Subcutaneous adipose tissue (tissue), 4 donors: ENCODE results near the gene BCL2L2. TPM values are rescaled to one million over a fixed set of nuclear protein-coding genes. Genes with fewer than 3 reads are reported as not detected.

Experiments
- total RNA-seq, 4 donors: library from RNA; depleted of rRNA; stranded (reverse); fragments of >200 nt; gene quantifications; one replicate each; pipeline ENCODE4 v1.1.0, GENCODE V29; 2016
- TF ChIP-seq, protein P1 (sequence below): fragments of 450-650 bp; IDR thresholded peaks from one replicate; pipeline ENCODE4 v1.5.1; 2016; ENCODE audit warnings: low read depth, mild to moderate bottlenecking, control low read depth, antibody characterized with exemption, moderate library complexity

BCL2L2 gene
- total RNA-seq, 4 donors from 2014 or later = 32.1 to 75.9 (median 50.6) TPM

DNA sequence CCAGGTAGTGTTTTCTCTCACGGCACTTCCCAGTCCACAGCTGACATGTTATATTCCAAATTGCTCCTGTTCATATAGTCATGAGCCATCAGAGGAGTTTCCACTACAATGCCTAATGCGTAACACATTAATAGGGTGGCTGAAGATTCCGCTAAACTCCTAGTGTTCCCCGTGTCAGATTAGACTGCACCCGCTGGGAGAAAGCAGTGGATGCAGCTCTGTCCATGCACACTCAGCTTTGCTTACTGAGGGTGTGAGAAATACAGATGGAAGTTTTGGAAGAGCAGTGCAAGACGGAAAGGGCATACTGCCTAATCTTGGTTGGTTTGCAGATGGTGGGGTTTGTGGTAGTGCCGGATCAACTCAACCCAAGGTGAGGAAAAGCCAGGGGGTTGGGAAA, 9.5 kb upstream of the BCL2L2 start:
- TF ChIP-seq, protein P1, sequence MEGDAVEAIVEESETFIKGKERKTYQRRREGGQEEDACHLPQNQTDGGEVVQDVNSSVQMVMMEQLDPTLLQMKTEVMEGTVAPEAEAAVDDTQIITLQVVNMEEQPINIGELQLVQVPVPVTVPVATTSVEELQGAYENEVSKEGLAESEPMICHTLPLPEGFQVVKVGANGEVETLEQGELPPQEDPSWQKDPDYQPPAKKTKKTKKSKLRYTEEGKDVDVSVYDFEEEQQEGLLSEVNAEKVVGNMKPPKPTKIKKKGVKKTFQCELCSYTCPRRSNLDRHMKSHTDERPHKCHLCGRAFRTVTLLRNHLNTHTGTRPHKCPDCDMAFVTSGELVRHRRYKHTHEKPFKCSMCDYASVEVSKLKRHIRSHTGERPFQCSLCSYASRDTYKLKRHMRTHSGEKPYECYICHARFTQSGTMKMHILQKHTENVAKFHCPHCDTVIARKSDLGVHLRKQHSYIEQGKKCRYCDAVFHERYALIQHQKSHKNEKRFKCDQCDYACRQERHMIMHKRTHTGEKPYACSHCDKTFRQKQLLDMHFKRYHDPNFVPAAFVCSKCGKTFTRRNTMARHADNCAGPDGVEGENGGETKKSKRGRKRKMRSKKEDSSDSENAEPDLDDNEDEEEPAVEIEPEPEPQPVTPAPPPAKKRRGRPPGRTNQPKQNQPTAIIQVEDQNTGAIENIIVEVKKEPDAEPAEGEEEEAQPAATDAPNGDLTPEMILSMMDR = no peak

DNA sequence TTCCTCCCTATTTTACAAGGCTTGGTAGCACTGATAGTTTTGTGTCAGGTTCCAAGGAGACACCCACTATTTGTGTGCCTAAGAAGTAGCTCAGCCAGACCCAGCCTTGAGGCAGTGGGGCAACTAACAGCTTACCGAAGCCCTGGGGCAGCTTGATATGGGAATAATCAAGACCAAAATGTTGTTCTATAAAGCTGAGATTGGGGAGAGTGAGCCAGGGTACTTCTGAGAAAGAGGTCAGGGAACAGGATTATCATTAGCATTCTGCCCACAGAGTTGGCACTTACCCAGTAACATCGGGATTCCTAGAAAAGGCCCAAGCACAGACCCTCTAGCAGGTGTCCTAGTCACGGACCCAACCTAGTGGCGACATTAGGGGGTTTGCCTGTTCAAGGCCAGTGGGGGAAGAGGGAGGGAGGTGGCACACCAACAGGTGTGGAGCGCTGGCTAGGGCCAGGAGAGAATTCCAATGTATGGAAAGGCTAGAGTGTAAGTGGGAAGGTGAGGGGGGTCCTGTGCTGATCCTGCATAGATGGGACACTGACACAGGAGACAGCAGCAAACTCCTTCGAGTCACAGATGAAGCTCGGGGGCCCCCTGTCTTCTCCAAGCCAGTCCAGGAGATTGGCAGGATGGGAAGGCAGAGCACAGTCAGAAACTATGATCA, 8.9 kb upstream of the BCL2L2 start:
- TF ChIP-seq, protein P1 = no peak

- TF ChIP-seq, protein P1 = no peak
Measured at GRCh38 chr14:23299211-23299957, 7.2 kb upstream of the BCL2L2 start.

DNA sequence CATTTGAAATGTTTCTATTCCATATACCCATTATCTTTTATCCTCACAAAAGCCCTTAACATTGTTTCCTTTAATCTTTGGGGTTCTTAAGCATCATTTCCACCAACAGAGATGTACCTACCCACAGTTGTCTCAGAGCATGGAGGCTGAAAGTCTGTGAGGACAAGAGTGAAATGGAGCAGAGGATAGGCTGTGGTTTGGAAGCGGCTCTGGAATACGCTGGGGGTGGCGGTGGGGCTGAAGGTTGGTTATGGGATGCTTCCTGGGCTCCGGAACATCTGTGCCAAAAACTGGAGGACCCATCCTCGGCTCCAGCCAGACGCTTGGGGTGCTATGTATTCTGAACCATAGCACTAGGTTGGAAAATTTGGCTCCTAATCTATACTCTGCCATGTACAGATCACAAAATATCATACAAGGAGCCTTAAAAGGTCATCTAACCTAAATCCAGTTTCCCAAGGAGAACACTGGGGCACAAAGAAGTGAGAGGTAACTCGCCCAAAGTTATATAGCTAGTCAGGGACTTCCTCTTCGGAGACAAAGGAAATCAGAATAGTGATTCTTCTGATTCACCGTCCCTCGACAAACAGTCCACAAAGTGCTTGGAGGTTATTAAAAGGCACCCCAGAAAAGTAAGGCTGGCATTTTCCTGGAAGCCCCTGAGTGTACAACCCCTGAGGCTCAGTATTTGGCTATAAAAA, 6.5 kb upstream of the BCL2L2 start:
- TF ChIP-seq, protein P1 = no peak

DNA sequence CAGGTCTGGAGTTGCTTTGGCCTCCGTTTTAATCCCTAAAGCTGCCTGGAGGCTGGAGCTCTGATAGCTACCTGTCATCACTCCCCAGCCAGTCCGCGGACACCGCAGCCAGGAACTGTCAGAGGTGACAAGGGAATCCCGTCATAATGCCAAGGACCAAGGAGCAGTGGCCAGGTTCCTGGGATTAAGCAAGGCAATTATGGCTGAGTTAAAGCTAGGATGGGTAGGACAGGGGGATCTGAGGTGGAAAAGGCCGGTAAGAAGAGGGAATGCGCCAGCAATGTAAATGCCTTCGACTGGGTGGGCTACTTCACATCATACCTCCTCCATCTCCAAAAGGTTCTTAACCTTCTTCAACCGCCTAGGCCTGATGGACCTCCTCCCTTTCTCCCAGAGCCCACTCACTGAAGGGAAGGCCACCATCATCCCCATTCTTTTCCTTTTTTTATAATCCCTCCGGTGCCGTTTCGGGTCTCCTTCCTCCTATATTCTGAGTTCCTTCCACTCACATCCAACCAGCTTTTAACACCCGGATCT, 5.9 kb upstream of the BCL2L2 start:
- TF ChIP-seq, protein P1 = no peak

DNA sequence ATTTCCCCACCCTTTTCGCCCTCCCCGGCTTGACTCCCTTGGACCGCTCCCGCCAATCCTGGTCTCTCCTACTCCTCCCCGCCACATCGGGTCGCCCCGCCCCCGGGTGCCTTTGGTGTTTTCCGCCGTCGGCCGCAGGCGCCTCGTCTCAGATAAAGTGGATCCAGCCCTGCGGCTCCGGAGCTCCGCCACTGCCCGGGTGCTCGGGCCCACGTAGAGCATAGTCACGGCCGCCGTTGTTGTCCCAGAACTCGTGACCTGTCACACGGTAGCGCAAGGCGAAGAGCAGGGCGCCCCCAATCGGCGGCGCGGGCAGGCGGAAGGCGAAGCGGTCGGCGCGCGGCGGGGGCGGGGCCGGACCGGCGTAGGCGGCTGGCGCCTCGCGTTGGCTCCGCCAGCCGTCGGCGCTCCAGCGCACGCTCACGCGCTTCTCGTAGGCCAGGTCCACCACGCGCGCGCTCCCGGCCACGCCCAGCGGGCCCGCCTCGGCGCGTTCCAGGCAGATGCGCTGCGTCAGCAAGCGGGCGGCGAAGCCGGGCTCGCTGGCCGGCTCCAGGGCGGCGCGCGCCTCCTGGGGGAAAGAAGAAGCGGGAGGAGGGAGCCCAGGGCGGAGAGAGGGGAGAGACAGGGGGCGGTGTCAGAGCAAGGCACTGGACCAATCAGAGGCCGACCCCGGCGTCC, 5.2 kb upstream of the BCL2L2 start:
- TF ChIP-seq, protein P1 = no peak
